NCI-H1930 (cell line): Measurements from ENCODE around the gene TEF.
"Not testable (repeated sequence)": the region's sequence is repeated elsewhere in the genome, so short reads cannot be mapped to it uniquely, and the experiment has no call there.

Experiments
- DNase-seq, 2 experiments: peaks; one replicate each; lab custom pipeline; 2025; lab: John Stamatoyannopoulos, UW

The TEF gene

GRCh38 chr22:41383085-41383484 is 1.3 kb downstream of the TEF start:
- no peak for DNase-seq

GRCh38 chr22:41384128-41384527 is 2.4 kb downstream of the TEF start:
- DNase-seq = no peak

GRCh38 chr22:41387341-41387740 is 5.6 kb downstream of the TEF start:
- no peak for DNase-seq

- DNase-seq = no peak
These were observed 12.2 kb downstream of the TEF start for GRCh38 chr22:41394012-41394356.

GRCh38 chr22:41395531-41396240 is 13.9 kb downstream of the TEF start:
- DNase-seq = no peak

- no peak for DNase-seq
These were observed 15.5 kb downstream of the TEF start for GRCh38 chr22:41397143-41397811.

GRCh38 chr22:41398921-41399320 is 17.2 kb downstream of the TEF start:
- DNase-seq = no peak

- no peak for DNase-seq
These were observed 20.3 kb downstream of the TEF start for GRCh38 chr22:41401781-41402648.

- not testable (repeated sequence) for DNase-seq
These were observed 21.1 kb downstream of the TEF start for GRCh38 chr22:41402851-41403250.

- peak; percentile 51 to 73 for DNase-seq
These were observed 22.0 kb downstream of the TEF start for GRCh38 chr22:41403532-41404318.

GRCh38 chr22:41405588-41405987 is 23.8 kb downstream of the TEF start:
- DNase-seq = no peak

- DNase-seq = no peak
These were observed 24.7 kb downstream of the TEF start for GRCh38 chr22:41406410-41406809.

GRCh38 chr22:41407433-41407832 is 25.7 kb downstream of the TEF start:
- no peak for DNase-seq

GRCh38 chr22:41408665-41409064 is 26.9 kb downstream of the TEF start:
- no peak for DNase-seq

- no peak for DNase-seq
These were observed 28.6 kb downstream of the TEF start for GRCh38 chr22:41410311-41410751.

- no peak for DNase-seq
These were observed 29.5 kb downstream of the TEF start for GRCh38 chr22:41411021-41411851.

- DNase-seq = no peak
These were observed 33.8 kb downstream of the TEF start for GRCh38 chr22:41415554-41415953.

GRCh38 chr22:41417622-41418390 is 36.1 kb downstream of the TEF start:
- DNase-seq = no peak

- DNase-seq = no peak
These were observed 37.0 kb downstream of the TEF start for GRCh38 chr22:41418717-41419116.

GRCh38 chr22:41425660-41426365 is 44.1 kb downstream of the TEF start:
- no peak for DNase-seq
